ENCODE measurements around the gene EIF3L. TPM values are rescaled to one million over a fixed set of nuclear protein-coding genes. Genes with fewer than 3 reads are reported as not detected.
A peak's percentile ranks its signal among the peaks of the same experiment; 100 is the strongest.

Gene EIF3L
- polyA plus RNA-seq, 1 of the 3 experiments (the other 2 are of a cell fraction) = 478 TPM

- no peak for TF ChIP-seq ZBTB33 (IDR thresholded peaks at IDR 0.05; ENCODE audit: borderline replicate concordance, low read depth)
- no peak for TF ChIP-seq RFX5 (IDR thresholded peaks at IDR 0.05; ENCODE audit: low read length)
- TF ChIP-seq POLR2AphosphoS5 (IDR thresholded peaks at IDR 0.05; ENCODE audit: low read depth, low read length) = no peak
- TF ChIP-seq USF2 (IDR thresholded peaks at IDR 0.05; ENCODE audit: borderline replicate concordance, low read depth, low read length) = no peak
- TF ChIP-seq USF1 (IDR thresholded peaks at IDR 0.05; ENCODE audit: borderline replicate concordance, low read depth) = no peak
- TF ChIP-seq MEF2A (IDR thresholded peaks at IDR 0.05; ENCODE audit: borderline replicate concordance, low read depth) = no peak
- no peak for TF ChIP-seq MXI1 (IDR thresholded peaks at IDR 0.05; ENCODE audit: low read depth, low read length)
- TF ChIP-seq TCF12 (IDR thresholded peaks at IDR 0.05) = 0 out of 2 replicates have a peak, but pooled peaks have one; percentile 30
- no peak for TF ChIP-seq YY1 (IDR thresholded peaks at IDR 0.05; ENCODE audit: low read depth)
- peak; percentile 43; the same call in 1 of the 2 replicates for TF ChIP-seq JUND (IDR thresholded peaks at IDR 0.05)
- 0 out of 2 replicates have a peak, but pooled peaks have one; percentile 40 for TF ChIP-seq RCOR1 (IDR thresholded peaks at IDR 0.05; ENCODE audit: low read length)
- no peak for TF ChIP-seq ELF1 (IDR thresholded peaks at IDR 0.05)
- TF ChIP-seq TAF1 (IDR thresholded peaks at IDR 0.05; ENCODE audit: borderline replicate concordance, low read depth, low read length) = no peak
- TF ChIP-seq PBX3 (IDR thresholded peaks at IDR 0.05) = no peak
- no peak for TF ChIP-seq FOXM1 (IDR thresholded peaks at IDR 0.05; ENCODE audit: low read depth)
- TF ChIP-seq MAX (IDR thresholded peaks at IDR 0.05; ENCODE audit: low read depth) = 0 out of 2 replicates have a peak, but pooled peaks have one; percentile 43
- no peak for TF ChIP-seq REST (IDR thresholded peaks at IDR 0.05; ENCODE audit: low read depth, low read length)
- TF ChIP-seq GABPA (IDR thresholded peaks at IDR 0.05; ENCODE audit: low read depth) = no peak
- peak; percentile 91; the same call in 1 of the 2 replicates for TF ChIP-seq FOSL2 (IDR thresholded peaks at IDR 0.05; ENCODE audit: borderline replicate concordance, low read depth)
- TF ChIP-seq NRF1 (IDR thresholded peaks at IDR 0.05; ENCODE audit: low read depth, low read length) = no peak
These were observed 84.6 kb downstream of the EIF3L start (continued) for GRCh38 chr22:37933711-37934376.

Small RNAs within 50 kb of the gene (small RNA-seq; reads per million reads assigned to genes)
- gene MIR659 = 0 to 27.3 (median 8.2) reads per million in 7 experiments

Other genes starting within 250 kb of the EIF3L start
- gene GGA1, start 240.6 kb upstream of the EIF3L start, polyA plus RNA-seq (2012; rRNA removed) = 81.1 and 99.4 TPM in 2 replicates
- 8.6 and 8.9 TPM in 2 replicates for gene SH3BP1, start 209.8 kb upstream of the EIF3L start, polyA plus RNA-seq (2012; rRNA removed)
- 22.5 and 24.5 TPM in 2 replicates for gene PDXP, start 190.7 kb upstream of the EIF3L start, polyA plus RNA-seq (2012; rRNA removed)
- 9,680 and 12,045 TPM in 2 replicates for gene LGALS1, start 173.8 kb upstream of the EIF3L start, polyA plus RNA-seq (2012; rRNA removed)
- gene NOL12, start 163.1 kb upstream of the EIF3L start, polyA plus RNA-seq (2012; rRNA removed) = 48.2 and 52.2 TPM in 2 replicates
- gene TRIOBP, start 152.4 kb upstream of the EIF3L start, polyA plus RNA-seq (2012; rRNA removed) = 43.6 and 47.3 TPM in 2 replicates
- gene GCAT, start 41.5 kb upstream of the EIF3L start, polyA plus RNA-seq (2012; rRNA removed) = 20.3 and 24.2 TPM in 2 replicates
- gene GALR3, start 26.0 kb upstream of the EIF3L start, polyA plus RNA-seq (2012; rRNA removed) = not detected in 2 replicates
- gene ANKRD54, start 5.1 kb upstream of the EIF3L start, polyA plus RNA-seq (2012; rRNA removed) = 27.5 and 27.6 TPM in 2 replicates
- 12.9 and 15.2 TPM in 2 replicates for gene MICALL1, start 56.9 kb downstream of the EIF3L start, polyA plus RNA-seq (2012; rRNA removed)
- gene C22orf23, start 104.2 kb downstream of the EIF3L start, polyA plus RNA-seq (2012; rRNA removed) = 0.33 and 0.45 TPM in 2 replicates
- gene POLR2F, start 104.3 kb downstream of the EIF3L start, polyA plus RNA-seq (2012; rRNA removed) = 146 and 255 TPM in 2 replicates
- not detected in 2 replicates for gene SOX10, start 135.1 kb downstream of the EIF3L start, polyA plus RNA-seq (2012; rRNA removed)
- gene PICK1, start 208.0 kb downstream of the EIF3L start, polyA plus RNA-seq (2012; rRNA removed) = 36.8 and 42.8 TPM in 2 replicates
- not detected in 2 replicates for gene SLC16A8, start 234.8 kb downstream of the EIF3L start, polyA plus RNA-seq (2012; rRNA removed)

All from SK-N-SH (cell line).